Measurements from ENCODE around the gene OLIG1.

Gene OLIG1, protein sequence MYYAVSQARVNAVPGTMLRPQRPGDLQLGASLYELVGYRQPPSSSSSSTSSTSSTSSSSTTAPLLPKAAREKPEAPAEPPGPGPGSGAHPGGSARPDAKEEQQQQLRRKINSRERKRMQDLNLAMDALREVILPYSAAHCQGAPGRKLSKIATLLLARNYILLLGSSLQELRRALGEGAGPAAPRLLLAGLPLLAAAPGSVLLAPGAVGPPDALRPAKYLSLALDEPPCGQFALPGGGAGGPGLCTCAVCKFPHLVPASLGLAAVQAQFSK

DNA sequence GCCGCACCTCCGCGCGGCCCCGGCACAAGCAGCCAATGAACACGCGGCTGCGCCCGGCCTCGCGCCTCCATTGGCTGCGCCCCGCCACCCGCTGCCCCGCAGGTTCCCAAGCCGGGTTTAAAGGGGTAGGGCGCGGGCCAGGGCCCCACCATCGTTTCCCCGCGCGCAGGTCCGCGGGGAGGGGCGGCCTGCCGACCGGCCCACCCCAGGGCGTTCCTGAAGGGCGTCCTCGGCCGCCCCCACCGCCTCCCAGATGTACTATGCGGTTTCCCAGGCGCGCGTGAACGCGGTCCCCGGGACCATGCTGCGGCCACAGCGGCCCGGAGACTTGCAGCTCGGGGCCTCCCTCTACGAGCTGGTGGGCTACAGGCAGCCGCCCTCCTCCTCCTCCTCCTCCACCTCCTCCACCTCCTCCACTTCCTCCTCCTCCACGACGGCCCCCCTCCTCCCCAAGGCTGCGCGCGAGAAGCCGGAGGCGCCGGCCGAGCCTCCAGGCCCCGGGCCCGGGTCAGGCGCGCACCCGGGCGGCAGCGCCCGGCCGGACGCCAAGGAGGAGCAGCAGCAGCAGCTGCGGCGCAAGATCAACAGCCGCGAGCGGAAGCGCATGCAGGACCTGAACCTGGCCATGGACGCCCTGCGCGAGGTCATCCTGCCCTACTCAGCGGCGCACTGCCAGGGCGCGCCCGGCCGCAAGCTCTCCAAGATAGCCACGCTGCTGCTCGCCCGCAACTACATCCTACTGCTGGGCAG lies at the start of gene OLIG1:
OLIG1 (plus strand) TSS at position 148 of the 750 bp plus-strand sequence; CDS start at position 254, 106 bp downstream.
- no peak for DNase-seq

DNA sequence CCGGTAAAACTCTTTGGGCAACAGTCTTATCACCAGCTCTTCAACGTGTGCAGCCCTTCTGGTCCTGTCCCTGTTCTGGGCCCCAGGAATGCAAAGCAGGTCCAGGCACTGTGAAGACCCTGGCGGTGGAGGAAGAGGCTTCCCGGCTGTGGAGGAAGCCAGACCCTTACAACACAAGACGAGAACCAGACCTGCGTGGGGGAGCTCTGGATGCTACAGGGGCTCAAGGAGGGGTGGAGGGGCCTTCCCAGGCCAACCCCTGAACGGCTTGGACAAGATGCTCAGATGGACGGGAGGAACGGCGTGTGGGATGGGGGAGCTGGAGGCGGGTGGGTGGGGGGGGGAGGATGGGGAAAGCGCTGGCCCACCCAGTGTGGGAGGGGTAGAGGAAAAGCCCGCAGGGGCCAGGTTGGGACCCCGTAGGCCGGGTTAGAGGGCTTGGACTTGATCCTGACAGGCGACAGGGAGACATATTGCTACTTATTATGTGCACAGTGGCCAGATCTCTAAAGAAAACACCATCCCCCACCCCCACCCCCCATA lies 49.3 kb upstream of the OLIG1 start:
- DNase-seq = no peak

DNA sequence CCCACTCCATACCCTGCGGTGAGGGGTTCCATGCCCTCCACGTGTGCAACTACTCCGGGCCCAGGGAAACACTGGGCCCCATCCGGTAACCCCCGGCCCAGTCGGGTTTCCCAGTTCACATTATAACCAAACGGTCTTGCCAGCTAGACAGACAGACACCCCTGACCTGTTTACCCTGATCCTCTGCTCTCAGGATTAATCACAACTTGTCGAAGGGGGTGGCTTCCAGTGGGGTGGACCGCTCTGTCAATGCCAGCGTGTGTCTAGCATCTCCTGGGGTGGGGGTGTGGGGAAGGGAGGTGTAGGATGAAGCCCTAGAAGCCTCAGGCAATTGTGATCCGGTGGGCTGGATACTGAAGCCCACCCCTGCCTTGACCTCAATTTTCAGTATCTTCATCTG lies 48.8 kb upstream of the OLIG1 start:
- no peak for DNase-seq

DNA sequence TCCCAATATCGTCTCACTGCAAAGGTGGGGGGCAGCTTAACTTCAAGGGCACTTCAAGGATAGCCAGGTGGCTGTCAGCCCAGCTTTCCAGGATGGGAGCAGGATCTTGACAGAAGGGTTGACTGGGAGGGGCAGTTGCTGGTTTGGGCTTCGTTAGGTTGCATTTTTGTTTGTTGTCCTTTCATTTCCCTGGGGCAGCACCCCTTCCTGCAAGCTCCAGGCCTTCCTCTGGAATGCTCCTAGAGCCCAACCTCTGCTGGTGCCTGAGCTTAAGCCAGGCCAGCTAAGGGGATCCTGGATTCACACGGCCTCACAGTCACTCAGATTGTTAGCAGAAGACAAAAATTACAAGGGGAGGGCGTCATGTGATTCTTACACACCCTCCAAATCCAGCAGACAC lies 48.3 kb upstream of the OLIG1 start:
- DNase-seq = no peak

DNA sequence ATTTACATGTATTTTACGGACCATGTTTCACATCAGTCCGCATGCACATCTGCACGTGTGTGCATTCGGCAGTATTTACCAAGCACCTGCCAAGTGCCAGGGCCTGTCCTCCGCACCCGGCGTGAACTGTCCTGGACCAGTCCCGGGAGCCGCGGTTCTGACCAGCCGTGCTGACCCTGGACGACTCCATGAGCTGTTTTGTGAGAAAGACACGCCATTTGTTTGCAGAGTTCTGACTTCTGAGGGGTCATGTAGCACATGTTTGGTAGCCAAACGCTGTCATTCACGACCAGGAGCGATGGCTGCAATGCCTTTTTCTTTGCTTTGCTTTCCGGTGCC lies 47.5 kb upstream of the OLIG1 start:
- DNase-seq = no peak

DNA sequence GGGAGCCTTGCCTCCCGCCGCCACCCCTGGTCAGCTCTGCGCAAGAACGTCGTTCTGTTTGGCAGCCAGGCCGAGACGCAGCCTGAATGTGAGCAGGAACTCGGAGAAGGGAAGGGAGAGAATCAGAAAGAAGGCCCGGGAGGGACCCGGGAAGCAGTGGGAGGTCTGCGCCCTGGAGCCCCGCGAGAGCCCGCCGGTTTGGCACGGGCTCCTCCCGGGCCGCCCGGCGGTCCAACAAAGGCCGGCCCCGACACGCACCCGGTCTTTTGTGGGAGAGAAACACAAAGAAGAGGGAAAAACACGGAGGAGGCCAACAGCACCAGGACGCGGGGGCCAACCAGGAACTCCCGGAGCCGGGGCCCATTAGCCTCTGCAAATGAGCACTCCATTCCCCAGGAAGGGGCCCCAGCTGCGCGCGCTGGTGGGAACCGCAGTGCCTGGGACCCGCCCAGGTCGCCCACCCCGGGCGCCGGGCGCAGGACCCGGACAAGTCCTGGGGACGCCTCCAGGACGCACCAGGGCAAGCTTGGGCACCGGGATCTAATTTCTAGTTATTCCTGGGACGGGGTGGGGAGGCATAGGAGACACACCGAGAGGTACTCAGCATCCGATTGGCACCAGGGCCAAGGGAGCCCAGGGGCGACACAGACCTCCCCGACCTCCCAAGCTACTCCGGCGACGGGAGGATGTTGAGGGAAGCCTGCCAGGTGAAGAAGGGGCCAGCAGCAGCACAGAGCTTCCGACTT lies 46.9 kb upstream of the OLIG1 start:
- DNase-seq = no peak

DNA sequence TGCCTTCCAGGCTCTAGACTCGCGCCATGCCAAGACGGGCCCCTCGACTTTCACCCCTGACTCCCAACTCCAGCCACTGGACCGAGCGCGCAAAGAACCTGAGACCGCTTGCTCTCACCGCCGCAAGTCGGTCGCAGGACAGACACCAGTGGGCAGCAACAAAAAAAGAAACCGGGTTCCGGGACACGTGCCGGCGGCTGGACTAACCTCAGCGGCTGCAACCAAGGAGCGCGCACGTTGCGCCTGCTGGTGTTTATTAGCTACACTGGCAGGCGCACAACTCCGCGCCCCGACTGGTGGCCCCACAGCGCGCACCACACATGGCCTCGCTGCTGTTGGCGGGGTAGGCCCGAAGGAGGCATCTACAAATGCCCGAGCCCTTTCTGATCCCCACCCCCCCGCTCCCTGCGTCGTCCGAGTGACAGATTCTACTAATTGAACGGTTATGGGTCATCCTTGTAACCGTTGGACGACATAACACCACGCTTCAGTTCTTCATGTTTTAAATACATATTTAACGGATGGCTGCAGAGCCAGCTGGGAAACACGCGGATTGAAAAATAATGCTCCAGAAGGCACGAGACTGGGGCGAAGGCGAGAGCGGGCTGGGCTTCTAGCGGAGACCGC lies 46.3 kb upstream of the OLIG1 start:
- DNase-seq = no peak

DNA sequence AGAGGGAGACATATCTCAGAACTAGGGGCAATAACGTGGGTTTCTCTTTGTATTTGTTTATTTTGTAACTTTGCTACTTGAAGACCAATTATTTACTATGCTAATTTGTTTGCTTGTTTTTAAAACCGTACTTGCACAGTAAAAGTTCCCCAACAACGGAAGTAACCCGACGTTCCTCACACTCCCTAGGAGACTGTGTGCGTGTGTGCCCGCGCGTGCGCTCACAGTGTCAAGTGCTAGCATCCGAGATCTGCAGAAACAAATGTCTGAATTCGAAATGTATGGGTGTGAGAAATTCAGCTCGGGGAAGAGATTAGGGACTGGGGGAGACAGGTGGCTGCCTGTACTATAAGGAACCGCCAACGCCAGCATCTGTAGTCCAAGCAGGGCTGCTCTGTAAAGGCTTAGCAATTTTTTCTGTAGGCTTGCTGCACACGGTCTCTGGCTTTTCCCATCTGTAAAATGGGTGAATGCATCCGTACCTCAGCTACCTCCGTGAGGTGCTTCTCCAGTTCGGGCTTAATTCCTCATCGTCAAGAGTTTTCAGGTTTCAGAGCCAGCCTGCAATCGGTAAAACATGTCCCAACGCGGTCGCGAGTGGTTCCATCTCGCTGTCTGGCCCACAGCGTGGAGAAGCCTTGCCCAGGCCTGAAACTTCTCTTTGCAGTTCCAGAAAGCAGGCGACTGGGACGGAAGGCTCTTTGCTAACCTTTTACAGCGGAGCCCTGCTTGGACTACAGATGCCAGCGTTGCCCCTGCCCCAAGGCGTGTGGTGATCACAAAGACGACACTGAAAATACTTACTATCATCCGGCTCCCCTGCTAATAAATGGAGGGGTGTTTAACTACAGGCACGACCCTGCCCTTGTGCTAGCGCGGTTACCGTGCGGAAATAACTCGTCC lies 45.5 kb upstream of the OLIG1 start:
- DNase-seq = no peak

DNA sequence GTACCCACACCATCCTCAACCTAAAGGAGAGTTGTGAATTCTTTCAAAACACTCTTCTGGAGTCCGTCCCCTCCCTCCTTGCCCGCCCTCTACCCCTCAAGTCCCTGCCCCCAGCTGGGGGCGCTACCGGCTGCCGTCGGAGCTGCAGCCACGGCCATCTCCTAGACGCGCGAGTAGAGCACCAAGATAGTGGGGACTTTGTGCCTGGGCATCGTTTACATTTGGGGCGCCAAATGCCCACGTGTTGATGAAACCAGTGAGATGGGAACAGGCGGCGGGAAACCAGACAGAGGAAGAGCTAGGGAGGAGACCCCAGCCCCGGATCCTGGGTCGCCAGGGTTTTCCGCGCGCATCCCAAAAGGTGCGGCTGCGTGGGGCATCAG lies 44.8 kb upstream of the OLIG1 start:
- no peak for DNase-seq

DNA sequence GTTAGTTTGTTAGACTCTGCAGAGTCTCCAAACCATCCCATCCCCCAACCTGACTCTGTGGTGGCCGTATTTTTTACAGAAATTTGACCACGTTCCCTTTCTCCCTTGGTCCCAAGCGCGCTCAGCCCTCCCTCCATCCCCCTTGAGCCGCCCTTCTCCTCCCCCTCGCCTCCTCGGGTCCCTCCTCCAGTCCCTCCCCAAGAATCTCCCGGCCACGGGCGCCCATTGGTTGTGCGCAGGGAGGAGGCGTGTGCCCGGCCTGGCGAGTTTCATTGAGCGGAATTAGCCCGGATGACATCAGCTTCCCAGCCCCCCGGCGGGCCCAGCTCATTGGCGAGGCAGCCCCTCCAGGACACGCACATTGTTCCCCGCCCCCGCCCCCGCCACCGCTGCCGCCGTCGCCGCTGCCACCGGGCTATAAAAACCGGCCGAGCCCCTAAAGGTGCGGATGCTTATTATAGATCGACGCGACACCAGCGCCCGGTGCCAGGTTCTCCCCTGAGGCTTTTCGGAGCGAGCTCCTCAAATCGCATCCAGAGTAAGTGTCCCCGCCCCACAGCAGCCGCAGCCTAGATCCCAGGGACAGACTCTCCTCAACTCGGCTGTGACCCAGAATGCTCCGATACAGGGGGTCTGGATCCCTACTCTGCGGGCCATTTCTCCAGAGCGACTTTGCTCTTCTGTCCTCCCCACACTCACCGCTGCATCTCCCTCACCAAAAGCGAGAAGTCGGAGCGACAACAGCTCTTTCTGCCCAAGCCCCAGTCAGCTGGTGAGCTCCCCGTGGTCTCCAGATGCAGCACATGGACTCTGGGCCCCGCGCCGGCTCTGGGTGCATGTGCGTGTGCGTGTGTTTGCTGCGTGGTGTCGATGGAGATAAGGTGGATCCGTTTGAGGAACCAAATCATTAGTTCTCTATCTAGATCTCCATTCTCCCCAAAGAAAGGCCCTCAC lies 44.2 kb upstream of the OLIG1 start, which contains the start of gene OLIG2:
OLIG2 (plus strand) TSS at position 447 of the 954 bp plus-strand sequence. CDS start 928 bp downstream, outside the sequence.
- no peak for DNase-seq

DNA sequence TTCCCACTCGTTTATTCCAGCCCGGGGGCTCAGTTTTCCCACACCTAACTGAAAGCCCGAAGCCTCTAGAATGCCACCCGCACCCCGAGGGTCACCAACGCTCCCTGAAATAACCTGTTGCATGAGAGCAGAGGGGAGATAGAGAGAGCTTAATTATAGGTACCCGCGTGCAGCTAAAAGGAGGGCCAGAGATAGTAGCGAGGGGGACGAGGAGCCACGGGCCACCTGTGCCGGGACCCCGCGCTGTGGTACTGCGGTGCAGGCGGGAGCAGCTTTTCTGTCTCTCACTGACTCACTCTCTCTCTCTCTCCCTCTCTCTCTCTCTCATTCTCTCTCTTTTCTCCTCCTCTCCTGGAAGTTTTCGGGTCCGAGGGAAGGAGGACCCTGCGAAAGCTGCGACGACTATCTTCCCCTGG lies 43.5 kb upstream of the OLIG1 start:
- DNase-seq = no peak

DNA sequence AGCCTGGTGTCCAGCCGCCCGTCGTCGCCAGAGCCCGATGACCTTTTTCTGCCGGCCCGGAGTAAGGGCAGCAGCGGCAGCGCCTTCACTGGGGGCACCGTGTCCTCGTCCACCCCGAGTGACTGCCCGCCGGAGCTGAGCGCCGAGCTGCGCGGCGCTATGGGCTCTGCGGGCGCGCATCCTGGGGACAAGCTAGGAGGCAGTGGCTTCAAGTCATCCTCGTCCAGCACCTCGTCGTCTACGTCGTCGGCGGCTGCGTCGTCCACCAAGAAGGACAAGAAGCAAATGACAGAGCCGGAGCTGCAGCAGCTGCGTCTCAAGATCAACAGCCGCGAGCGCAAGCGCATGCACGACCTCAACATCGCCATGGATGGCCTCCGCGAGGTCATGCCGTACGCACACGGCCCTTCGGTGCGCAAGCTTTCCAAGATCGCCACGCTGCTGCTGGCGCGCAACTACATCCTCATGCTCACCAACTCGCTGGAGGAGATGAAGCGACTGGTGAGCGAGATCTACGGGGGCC lies 43.0 kb upstream of the OLIG1 start:
- no peak for DNase-seq

DNA sequence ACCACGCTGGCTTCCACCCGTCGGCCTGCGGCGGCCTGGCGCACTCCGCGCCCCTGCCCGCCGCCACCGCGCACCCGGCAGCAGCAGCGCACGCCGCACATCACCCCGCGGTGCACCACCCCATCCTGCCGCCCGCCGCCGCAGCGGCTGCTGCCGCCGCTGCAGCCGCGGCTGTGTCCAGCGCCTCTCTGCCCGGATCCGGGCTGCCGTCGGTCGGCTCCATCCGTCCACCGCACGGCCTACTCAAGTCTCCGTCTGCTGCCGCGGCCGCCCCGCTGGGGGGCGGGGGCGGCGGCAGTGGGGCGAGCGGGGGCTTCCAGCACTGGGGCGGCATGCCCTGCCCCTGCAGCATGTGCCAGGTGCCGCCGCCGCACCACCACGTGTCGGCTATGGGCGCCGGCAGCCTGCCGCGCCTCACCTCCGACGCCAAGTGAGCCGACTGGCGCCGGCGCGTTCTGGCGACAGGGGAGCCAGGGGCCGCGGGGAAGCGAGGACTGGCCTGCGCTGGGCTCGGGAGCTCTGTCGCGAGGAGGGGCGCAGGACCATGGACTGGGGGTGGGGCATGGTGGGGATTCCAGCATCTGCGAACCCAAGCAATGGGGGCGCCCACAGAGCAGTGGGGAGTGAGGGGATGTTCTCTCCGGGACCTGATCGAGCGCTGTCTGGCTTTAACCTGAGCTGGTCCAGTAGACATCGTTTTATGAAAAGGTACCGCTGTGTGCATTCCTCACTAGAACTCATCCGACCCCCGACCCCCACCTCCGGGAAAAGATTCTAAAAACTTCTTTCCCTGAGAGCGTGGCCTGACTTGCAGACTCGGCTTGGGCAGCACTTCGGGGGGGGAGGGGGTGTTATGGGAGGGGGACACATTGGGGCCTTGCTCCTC lies 42.3 kb upstream of the OLIG1 start:
- no peak for DNase-seq

DNA sequence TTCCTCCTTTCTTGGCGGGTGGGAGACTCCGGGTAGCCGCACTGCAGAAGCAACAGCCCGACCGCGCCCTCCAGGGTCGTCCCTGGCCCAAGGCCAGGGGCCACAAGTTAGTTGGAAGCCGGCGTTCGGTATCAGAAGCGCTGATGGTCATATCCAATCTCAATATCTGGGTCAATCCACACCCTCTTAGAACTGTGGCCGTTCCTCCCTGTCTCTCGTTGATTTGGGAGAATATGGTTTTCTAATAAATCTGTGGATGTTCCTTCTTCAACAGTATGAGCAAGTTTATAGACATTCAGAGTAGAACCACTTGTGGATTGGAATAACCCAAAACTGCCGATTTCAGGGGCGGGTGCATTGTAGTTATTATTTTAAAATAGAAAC lies 41.7 kb upstream of the OLIG1 start:
- no peak for DNase-seq

DNA sequence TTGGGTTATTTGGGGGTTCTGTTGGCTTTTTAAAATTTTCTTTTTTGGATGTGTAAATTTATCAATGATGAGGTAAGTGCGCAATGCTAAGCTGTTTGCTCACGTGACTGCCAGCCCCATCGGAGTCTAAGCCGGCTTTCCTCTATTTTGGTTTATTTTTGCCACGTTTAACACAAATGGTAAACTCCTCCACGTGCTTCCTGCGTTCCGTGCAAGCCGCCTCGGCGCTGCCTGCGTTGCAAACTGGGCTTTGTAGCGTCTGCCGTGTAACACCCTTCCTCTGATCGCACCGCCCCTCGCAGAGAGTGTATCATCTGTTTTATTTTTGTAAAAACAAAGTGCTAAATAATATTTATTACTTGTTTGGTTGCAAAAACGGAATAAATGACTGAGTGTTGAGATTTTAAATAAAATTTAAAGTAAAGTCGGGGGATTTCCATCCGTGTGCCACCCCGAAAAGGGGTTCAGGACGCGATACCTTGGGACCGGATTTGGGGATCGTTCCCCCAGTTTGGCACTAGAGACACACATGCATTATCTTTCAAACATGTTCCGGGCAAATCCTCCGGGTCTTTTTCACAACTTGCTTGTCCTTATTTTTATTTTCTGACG lies 41.1 kb upstream of the OLIG1 start:
- DNase-seq = no peak

DNA sequence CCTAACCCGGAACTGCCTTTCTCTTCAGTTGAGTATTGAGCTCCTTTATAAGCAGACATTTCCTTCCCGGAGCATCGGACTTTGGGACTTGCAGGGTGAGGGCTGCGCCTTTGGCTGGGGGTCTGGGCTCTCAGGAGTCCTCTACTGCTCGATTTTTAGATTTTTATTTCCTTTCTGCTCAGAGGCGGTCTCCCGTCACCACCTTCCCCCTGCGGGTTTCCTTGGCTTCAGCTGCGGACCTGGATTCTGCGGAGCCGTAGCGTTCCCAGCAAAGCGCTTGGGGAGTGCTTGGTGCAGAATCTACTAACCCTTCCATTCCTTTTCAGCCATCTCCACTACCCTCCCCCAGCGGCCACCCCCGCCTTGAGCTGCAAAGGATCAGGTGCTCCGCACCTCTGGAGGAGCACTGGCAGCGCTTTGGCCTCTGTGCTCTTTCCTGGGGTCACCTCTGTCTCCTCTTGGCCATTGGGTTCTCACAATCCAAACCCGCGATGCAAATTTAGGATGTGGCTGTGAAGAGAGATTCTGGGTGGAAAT lies 40.5 kb upstream of the OLIG1 start:
- no peak for DNase-seq

DNA sequence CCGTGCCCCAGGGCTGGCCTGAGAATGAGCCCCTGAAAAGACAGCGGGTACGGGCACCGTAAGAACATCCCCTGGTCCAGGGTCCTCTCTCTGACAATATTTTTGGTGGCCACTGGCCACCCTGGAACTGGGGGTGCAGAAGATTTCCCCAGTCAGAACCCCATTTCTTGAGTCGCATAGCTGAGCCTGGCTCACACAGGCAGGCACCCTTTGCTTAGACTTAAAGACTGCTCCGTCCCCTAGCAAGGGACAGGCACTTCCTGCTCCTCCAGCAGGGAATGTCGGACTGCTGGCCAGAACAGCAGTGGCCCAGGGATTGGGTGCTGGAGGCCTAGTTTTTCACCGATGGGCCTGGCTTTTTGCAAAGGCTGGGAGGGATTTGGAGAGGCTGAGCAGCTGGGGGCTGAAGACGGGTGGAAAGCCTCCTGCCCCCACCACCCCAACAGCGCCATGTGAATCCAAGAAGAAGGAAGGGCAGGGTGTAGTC lies 39.9 kb upstream of the OLIG1 start:
- no peak for DNase-seq

DNA sequence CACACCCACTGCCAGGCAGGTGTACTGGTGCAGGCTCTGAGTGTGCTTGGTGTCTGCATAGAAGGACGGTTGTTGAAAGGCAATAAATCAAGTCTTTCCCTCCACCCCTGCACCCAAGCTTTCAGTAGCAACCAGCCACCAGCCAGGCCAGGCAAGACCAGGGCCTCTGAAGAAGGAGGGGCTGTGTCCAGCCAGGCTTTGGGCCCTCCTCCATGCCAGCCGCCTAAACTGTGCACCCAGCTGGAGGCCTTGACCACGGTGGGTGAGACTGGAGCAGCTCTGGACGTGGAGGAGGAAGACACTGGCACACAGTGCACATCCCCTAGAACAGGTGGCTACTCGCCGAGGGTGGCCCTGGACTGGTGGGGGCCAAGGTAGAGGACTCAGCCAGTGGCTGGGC lies 39.3 kb upstream of the OLIG1 start:
- no peak for DNase-seq

Data from NCI-H2227 treated with DMSO at 0.1 percent for 48 hours (cell line).